ENCODE results near the gene NECAB2.

DNA sequence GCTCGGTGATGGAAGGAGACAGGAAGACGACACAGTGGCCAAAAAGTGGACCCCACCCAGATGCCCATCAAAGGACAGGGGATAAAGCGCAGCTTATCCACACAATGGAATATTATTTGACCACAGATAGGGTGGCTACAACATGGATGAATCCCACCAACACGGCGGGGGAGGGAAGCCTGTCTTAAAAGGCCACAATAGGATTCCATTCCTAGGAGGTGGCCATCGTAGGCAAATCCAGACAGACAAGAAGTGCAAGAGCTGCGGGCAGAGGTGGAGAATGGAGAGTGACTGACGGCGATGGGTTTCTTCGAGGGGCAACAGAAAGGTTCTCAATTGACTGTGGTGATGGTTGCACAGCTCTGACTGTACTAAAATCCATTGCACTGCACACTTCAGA, 58.6 kb downstream of the NECAB2 start:
- TF ChIP-seq, protein P1, sequence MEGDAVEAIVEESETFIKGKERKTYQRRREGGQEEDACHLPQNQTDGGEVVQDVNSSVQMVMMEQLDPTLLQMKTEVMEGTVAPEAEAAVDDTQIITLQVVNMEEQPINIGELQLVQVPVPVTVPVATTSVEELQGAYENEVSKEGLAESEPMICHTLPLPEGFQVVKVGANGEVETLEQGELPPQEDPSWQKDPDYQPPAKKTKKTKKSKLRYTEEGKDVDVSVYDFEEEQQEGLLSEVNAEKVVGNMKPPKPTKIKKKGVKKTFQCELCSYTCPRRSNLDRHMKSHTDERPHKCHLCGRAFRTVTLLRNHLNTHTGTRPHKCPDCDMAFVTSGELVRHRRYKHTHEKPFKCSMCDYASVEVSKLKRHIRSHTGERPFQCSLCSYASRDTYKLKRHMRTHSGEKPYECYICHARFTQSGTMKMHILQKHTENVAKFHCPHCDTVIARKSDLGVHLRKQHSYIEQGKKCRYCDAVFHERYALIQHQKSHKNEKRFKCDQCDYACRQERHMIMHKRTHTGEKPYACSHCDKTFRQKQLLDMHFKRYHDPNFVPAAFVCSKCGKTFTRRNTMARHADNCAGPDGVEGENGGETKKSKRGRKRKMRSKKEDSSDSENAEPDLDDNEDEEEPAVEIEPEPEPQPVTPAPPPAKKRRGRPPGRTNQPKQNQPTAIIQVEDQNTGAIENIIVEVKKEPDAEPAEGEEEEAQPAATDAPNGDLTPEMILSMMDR (IDR thresholded peaks at IDR 0.05; ENCODE audit: borderline replicate concordance, extremely low read depth, low read length, poor library complexity, severe bottlenecking): no peak
- no peak for TF ChIP-seq EZH2 (IDR thresholded peaks at IDR 0.05; ENCODE audit: borderline replicate concordance, low read depth, low read length, severe bottlenecking)
